Gastroesophageal sphincter (tissue), 4 donors: ENCODE measurements around the gene SLC4A1AP. TPM values are rescaled to one million over a fixed set of nuclear protein-coding genes. Genes with fewer than 3 reads are reported as not detected.

Experiments
- ATAC-seq: fragments of 150-250 bp; one replicate; pipeline ENCODE4 v1.9.1; 2016; ENCODE audit warnings: mild to moderate bottlenecking, moderate library complexity
- H3K27ac ChIP-seq, 4 donors: fragments of 200-600 bp; sonication (generic) in 3 of 4; 1 replicate in 3 of 4; 2 replicates in 1 of 4; pipeline ENCODE4 v1.5.1; 2016 to 2019
- H3K27me3 ChIP-seq: fragments of 200-600 bp; sonication (generic); one replicate; pipeline ENCODE4 v1.5.1; 2019
- H3K36me3 ChIP-seq, 2 donors: fragments of 200-600 bp; sonication (generic); one replicate each; pipeline ENCODE4 v1.5.1; 2019; ENCODE audit warnings: control low read depth in 1 of 2
- H3K4me1 ChIP-seq, 3 donors: fragments of 200-600 bp; sonication (generic); 1 replicate in 2 of 3; 2 replicates in 1 of 3; pipeline ENCODE4 v1.5.1; 2016 to 2019; ENCODE audit warnings: control low read depth in 2 of 3
- H3K4me3 ChIP-seq, 2 donors: fragments of 200-600 bp; sonication (generic); one replicate each; pipeline ENCODE4 v1.5.1; 2019; ENCODE audit warnings: mild to moderate bottlenecking in 1 of 2, moderate library complexity in 1 of 2
- H3K9me3 ChIP-seq, 3 donors: fragments of 200-600 bp; sonication (generic); one replicate each; pipeline ENCODE4 v1.5.1; 2017 to 2019; ENCODE audit warnings: control low read depth in 2 of 3
- EP300 ChIP-seq: sonication (generic); formaldehyde crosslinking; IDR thresholded peaks from one replicate; pipeline ENCODE4 v1.6.1; 2017; ENCODE audit warnings: antibody characterized with exemption, mild to moderate bottlenecking
- POLR2A ChIP-seq, 2 donors: fragments of 450-650 bp; IDR thresholded peaks; one replicate each; pipeline ENCODE4 v1.6.1; 2017; ENCODE audit warnings: antibody characterized with exemption in 2 of 2, mild to moderate bottlenecking in 2 of 2, moderate library complexity in 1 of 2
- POLR2AphosphoS5 ChIP-seq: sonication (generic); formaldehyde crosslinking; IDR thresholded peaks from one replicate; pipeline ENCODE4 v1.6.1; 2017; ENCODE audit warnings: antibody characterized with exemption
- WGBS, 2 donors: methylation state at CpG; one replicate each; pipeline ENCODE4 v1.1.5; 2018; ENCODE audit warnings: low coverage in 1 of 2; 5-methylcytosine and 5-hydroxymethylcytosine counted together
- total RNA-seq, 4 donors: library from RNA; depleted of rRNA; stranded (reverse); fragments of >200 nt; gene quantifications; one replicate each; pipeline ENCODE4 v1.1.0, GENCODE V29; 2016
- TF ChIP-seq, protein P1 (sequence below), 4 experiments: fragments of 200-600 bp in 2 of 4; fragments of 450-650 bp in 2 of 4; sonication (generic) in 1 of 4; IDR thresholded peaks; one replicate each; pipeline ENCODE4 v1.5.1; 2017 to 2019; ENCODE audit warnings: antibody characterized with exemption in 4 of 4, mild to moderate bottlenecking in 2 of 4, moderate library complexity in 2 of 4

The SLC4A1AP gene
- total RNA-seq, 4 donors from 2014 or later = 18.1 to 23.5 (median 21.4) TPM

- WGBS, 2 donors = 80 to 100% methylated on average over 1 of the region's 1 CpG
- peaks cover 0 to 80% of the 10 kb centered on the region in 2 donors for H3K36me3 ChIP-seq
- no peak for ATAC-seq
- peaks cover 0 to 8% (median 0%) of the 10 kb centered on the region in 3 donors for H3K4me1 ChIP-seq
- no peak overlapping the region for H3K27ac ChIP-seq
- H3K27me3 ChIP-seq = no peaks in the 10 kb centered on the region
- TF ChIP-seq, protein P1, sequence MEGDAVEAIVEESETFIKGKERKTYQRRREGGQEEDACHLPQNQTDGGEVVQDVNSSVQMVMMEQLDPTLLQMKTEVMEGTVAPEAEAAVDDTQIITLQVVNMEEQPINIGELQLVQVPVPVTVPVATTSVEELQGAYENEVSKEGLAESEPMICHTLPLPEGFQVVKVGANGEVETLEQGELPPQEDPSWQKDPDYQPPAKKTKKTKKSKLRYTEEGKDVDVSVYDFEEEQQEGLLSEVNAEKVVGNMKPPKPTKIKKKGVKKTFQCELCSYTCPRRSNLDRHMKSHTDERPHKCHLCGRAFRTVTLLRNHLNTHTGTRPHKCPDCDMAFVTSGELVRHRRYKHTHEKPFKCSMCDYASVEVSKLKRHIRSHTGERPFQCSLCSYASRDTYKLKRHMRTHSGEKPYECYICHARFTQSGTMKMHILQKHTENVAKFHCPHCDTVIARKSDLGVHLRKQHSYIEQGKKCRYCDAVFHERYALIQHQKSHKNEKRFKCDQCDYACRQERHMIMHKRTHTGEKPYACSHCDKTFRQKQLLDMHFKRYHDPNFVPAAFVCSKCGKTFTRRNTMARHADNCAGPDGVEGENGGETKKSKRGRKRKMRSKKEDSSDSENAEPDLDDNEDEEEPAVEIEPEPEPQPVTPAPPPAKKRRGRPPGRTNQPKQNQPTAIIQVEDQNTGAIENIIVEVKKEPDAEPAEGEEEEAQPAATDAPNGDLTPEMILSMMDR (IDR thresholded peaks at IDR 0.05) = no peak
- TF ChIP-seq POLR2A (IDR thresholded peaks at IDR 0.05) (no peak), EP300 (no peak)
- no peaks in the 10 kb centered on the region for H3K9me3 ChIP-seq
- no peak overlapping the region for H3K4me3 ChIP-seq
Observed at GRCh38 chr2:27687232-27687631, 23.5 kb downstream of the SLC4A1AP start.

GRCh38 chr2:27689424-27689823 lies 25.7 kb downstream of the SLC4A1AP start:
- no peaks in the 10 kb centered on the region for H3K9me3 ChIP-seq
- WGBS, 2 donors = 89 to 100% methylated on average over 1 to 2 of the region's 2 CpGs
- TF ChIP-seq POLR2AphosphoS5 = no peak
- TF ChIP-seq POLR2A (IDR thresholded peaks at IDR 0.05) = no peak
- TF ChIP-seq EP300 = no peak
- TF ChIP-seq, protein P1 (IDR thresholded peaks at IDR 0.05) = no peak
- no peak overlapping the region for H3K4me3 ChIP-seq
- peaks cover 0 to 83% of the 10 kb centered on the region in 2 donors for H3K36me3 ChIP-seq
- H3K27ac ChIP-seq = no peak overlapping the region
- no peaks in the 10 kb centered on the region for H3K4me1 ChIP-seq
- H3K27me3 ChIP-seq = no peaks in the 10 kb centered on the region
- no peak for ATAC-seq

- Histone ChIP-seq H3K36me3 (peaks cover under 1 to 86% of the 10 kb centered on the region in 2 donors), H3K9me3 (no peaks in the 10 kb centered on the region), H3K4me1 (no peaks in the 10 kb centered on the region), H3K4me3 (no peak overlapping the region), H3K27me3 (no peaks in the 10 kb centered on the region), H3K27ac (no peak overlapping the region)
- TF ChIP-seq EP300 (no peak), POLR2A (IDR thresholded peaks at IDR 0.05) (no peak), POLR2AphosphoS5 (no peak)
- TF ChIP-seq, protein P1 (IDR thresholded peaks at IDR 0.05) = no peak
- ATAC-seq = no peak
Observed at GRCh38 chr2:27690052-27690451, 26.4 kb downstream of the SLC4A1AP start.

DNA sequence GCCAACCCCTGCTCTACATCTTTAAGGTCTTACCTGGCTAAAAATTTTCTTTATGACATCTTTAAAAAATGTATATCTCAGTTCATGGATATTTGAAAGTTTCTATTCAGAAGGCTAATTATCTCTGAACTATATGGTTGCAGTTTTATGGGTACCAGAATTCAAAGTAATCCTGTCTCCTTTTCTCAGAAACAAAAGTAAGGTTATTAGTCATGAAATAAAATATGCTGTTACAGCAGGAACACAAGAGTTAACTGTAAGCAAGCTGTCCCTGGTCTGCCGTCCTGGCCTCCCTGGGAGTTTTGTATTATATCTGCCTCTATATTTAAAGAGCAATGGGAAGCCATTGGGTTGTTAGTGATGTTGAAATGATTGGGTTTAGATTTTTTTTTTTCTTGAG lies 34.0 kb downstream of the SLC4A1AP start:
- H3K4me3 ChIP-seq = no peak overlapping the region
- H3K9me3 ChIP-seq = no peaks in the 10 kb centered on the region
- no peak for ATAC-seq
- WGBS, 2 donors = 57 to 75% methylated on average over 1 of the region's 1 CpG
- TF ChIP-seq EP300 = no peak
- TF ChIP-seq POLR2AphosphoS5 = no peak
- TF ChIP-seq, protein P1 (IDR thresholded peaks at IDR 0.05) = no peak
- no peak for TF ChIP-seq POLR2A (IDR thresholded peaks at IDR 0.05)
- H3K4me1 ChIP-seq = no peaks in the 10 kb centered on the region
- H3K27ac ChIP-seq = no peak overlapping the region
- H3K36me3 ChIP-seq = peaks cover 4 to 65% of the 10 kb centered on the region in 2 donors
- H3K27me3 ChIP-seq = no peaks in the 10 kb centered on the region

DNA sequence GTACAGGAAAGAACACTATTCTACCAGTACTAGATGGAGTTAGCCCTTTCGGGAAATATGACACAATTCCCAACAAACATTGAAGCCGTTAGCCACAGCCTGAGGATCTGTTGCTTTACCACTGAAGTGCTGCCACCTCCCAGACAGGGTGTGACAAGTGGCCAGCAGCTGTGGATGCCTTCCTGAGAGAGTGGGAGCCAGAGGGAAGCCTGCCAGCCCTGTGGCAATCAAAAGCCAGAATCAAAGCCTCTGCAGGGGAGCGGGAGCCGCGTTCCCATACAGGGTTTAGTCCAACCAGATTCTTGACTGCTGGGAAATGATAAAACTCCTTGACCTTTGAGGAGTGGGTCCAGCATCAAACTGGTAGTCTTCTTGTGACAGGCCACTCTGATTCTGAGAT lies 38.0 kb downstream of the SLC4A1AP start:
- no peaks in the 10 kb centered on the region for H3K9me3 ChIP-seq
- H3K27ac ChIP-seq = no peak overlapping the region
- TF ChIP-seq, protein P1 (IDR thresholded peaks at IDR 0.05) = no peak
- no peak for TF ChIP-seq POLR2A (IDR thresholded peaks at IDR 0.05)
- no peak for TF ChIP-seq POLR2AphosphoS5
- no peak for TF ChIP-seq EP300
- ATAC-seq = no peak
- H3K27me3 ChIP-seq = no peaks in the 10 kb centered on the region
- H3K4me1 ChIP-seq = peaks cover 2 to 30% (median 4%) of the 10 kb centered on the region in 3 donors
- peaks cover 0 to 25% of the 10 kb centered on the region in 2 donors for H3K36me3 ChIP-seq
- 50 to 80% methylated on average over 1 to 4 of the region's 5 CpGs for WGBS, 2 donors
- no peak overlapping the region for H3K4me3 ChIP-seq
